ENCODE data around the gene LY6G5C.

LY6G5C gene

GRCh38 chr6:31715022-31715958, 34.4 kb upstream of the LY6G5C start, which contains the start of gene LY6G6D:
Gene LY6G6D (plus strand): TSS chr6:31715348. CDS start chr6:31715356, 8 bp downstream.
- Histone ChIP-seq H3K27me3 (replicated peaks; ENCODE audit: insufficient read depth, low read length) (no peaks in the 10 kb centered on the region), H2AFZ (ENCODE audit: low read length) (no peak within 1 kb of the TSS), H3K9me2 (replicated peaks; ENCODE audit: insufficient read depth, low read length) (no peaks in the 10 kb centered on the region), H3K4me1 (ENCODE audit: low read length) (0 out of 2 replicates have a peak, but pooled peaks cover 5% of the 10 kb centered on the region), H3K4me3 (ENCODE audit: low read length) (no peak within 1 kb of the TSS), H3K27ac (ENCODE audit: low read length) (no peak within 1 kb of the TSS), H3K79me2 (ENCODE audit: low read length) (no peaks in the 10 kb centered on the region), H3K4me2 (ENCODE audit: low read depth, low read length) (no peak within 1 kb of the TSS), H3K9ac (ENCODE audit: low read length) (no peak within 1 kb of the TSS), H3K36me3 (replicated peaks; ENCODE audit: insufficient read depth, low read length) (no peaks in the 10 kb centered on the region), H3F3A (ENCODE audit: insufficient read depth, low read length) (no peaks in the 10 kb centered on the region), H3K9me3 (replicated peaks; ENCODE audit: insufficient read depth, low read length) (no peaks in the 10 kb centered on the region), H4K20me1 (ENCODE audit: insufficient read depth, low read length) (no peaks in the 10 kb centered on the region)
- DNase-seq, result no peak
- TF ChIP-seq EZH2phosphoT487 (IDR thresholded peaks at IDR 0.05; ENCODE audit: low read length) (no peak), CTCF (IDR thresholded peaks at IDR 0.05; ENCODE audit: low read length) (no peak), EZH2 (optimal IDR thresholded peaks at IDR 0.05; ENCODE audit: low read depth, low read length) (no peak)

- TF ChIP-seq EZH2phosphoT487 (IDR thresholded peaks at IDR 0.05; ENCODE audit: low read length), result no peak
- TF ChIP-seq EZH2 (optimal IDR thresholded peaks at IDR 0.05; ENCODE audit: low read depth, low read length), result no peak
- no peak for TF ChIP-seq CTCF (IDR thresholded peaks at IDR 0.05; ENCODE audit: low read length)
- H3F3A ChIP-seq (ENCODE audit: insufficient read depth, low read length), result no peaks in the 10 kb centered on the region
- no peaks in the 10 kb centered on the region for H3K27me3 ChIP-seq (replicated peaks; ENCODE audit: insufficient read depth, low read length)
- H3K79me2 ChIP-seq (ENCODE audit: low read length), result no peaks in the 10 kb centered on the region
- no peaks in the 10 kb centered on the region for H3K36me3 ChIP-seq (replicated peaks; ENCODE audit: insufficient read depth, low read length)
- H3K9me2 ChIP-seq (replicated peaks; ENCODE audit: insufficient read depth, low read length), result no peaks in the 10 kb centered on the region
- H3K27ac ChIP-seq (ENCODE audit: low read length), result no peak overlapping the region
- no peaks in the 10 kb centered on the region for H4K20me1 ChIP-seq (ENCODE audit: insufficient read depth, low read length)
- H3K4me3 ChIP-seq (ENCODE audit: low read length), result no peak overlapping the region
- DNase-seq, result no peak
- 0 out of 2 replicates have a peak, but pooled peaks cover 5% of the 10 kb centered on the region for H3K4me1 ChIP-seq (ENCODE audit: low read length)
- H3K9ac ChIP-seq (ENCODE audit: low read length), result no peak overlapping the region
- H2AFZ ChIP-seq (ENCODE audit: low read length), result no peak overlapping the region
- no peak overlapping the region for H3K4me2 ChIP-seq (ENCODE audit: low read depth, low read length)
- no peaks in the 10 kb centered on the region for H3K9me3 ChIP-seq (replicated peaks; ENCODE audit: insufficient read depth, low read length)
Measured at GRCh38 chr6:31713991-31714684, 33.3 kb upstream of the LY6G5C start.

- no peak overlapping the region for H3K4me3 ChIP-seq (ENCODE audit: low read length)
- no peaks in the 10 kb centered on the region for H3K27me3 ChIP-seq (replicated peaks; ENCODE audit: insufficient read depth, low read length)
- H4K20me1 ChIP-seq (ENCODE audit: insufficient read depth, low read length), result no peaks in the 10 kb centered on the region
- H3K9me3 ChIP-seq (replicated peaks; ENCODE audit: insufficient read depth, low read length), result no peaks in the 10 kb centered on the region
- no peak overlapping the region for H2AFZ ChIP-seq (ENCODE audit: low read length)
- H3K4me2 ChIP-seq (ENCODE audit: low read depth, low read length), result no peak overlapping the region
- no peaks in the 10 kb centered on the region for H3F3A ChIP-seq (ENCODE audit: insufficient read depth, low read length)
- H3K4me1 ChIP-seq (ENCODE audit: low read length), result 0 out of 2 replicates have a peak, but pooled peaks cover 5% of the 10 kb centered on the region
- no peaks in the 10 kb centered on the region for H3K36me3 ChIP-seq (replicated peaks; ENCODE audit: insufficient read depth, low read length)
- H3K9ac ChIP-seq (ENCODE audit: low read length), result no peak overlapping the region
- H3K79me2 ChIP-seq (ENCODE audit: low read length), result no peaks in the 10 kb centered on the region
- no peak for DNase-seq
- TF ChIP-seq CTCF (IDR thresholded peaks at IDR 0.05; ENCODE audit: low read length) (no peak), EZH2phosphoT487 (IDR thresholded peaks at IDR 0.05; ENCODE audit: low read length) (no peak), EZH2 (optimal IDR thresholded peaks at IDR 0.05; ENCODE audit: low read depth, low read length) (no peak)
- no peaks in the 10 kb centered on the region for H3K9me2 ChIP-seq (replicated peaks; ENCODE audit: insufficient read depth, low read length)
- no peak overlapping the region for H3K27ac ChIP-seq (ENCODE audit: low read length)
Measured at GRCh38 chr6:31713465-31713864, 32.6 kb upstream of the LY6G5C start.
